Posterior cingulate gyrus (tissue), 11 donors: ENCODE data around the gene INTS11.

ENCODE experiments used
- DNase-seq, 10 donors: peaks; one replicate each; pipeline versions ENCODE4 v3.0.0 to v3.0.0-alpha.2; 2020 to 2021; ENCODE audit warnings: mixed read lengths in 3 of 10
- intact Hi-C: fragments of 100-400 bp; cut with DNase I; formaldehyde crosslinking; loops from one replicate; pipeline ENCODE4 v1.15.1; 2023

The INTS11 gene

GRCh38 chr1:1305300-1306069, 19.0 kb downstream of the INTS11 start:
- intact Hi-C loops: loop anchor here (5.0 kb wide), 1 partner anchor 33 kb away; the partner anchor contains the start of gene UBE2J2

GRCh38 chr1:1304331-1305299, 19.8 kb downstream of the INTS11 start:
- peak; percentile 93 to 99 (median 96) for DNase-seq
- intact Hi-C loops: loop anchor here (5.0 kb wide), 1 partner anchor 32 kb away; the partner anchor contains the start of gene UBE2J2

More at GRCh38 chr1:1305300-1306069, 19.0 kb downstream of the INTS11 start:
- peak in 1 of 10 donors; percentile 86 for DNase-seq

GRCh38 chr1:1303736-1304135, 20.7 kb downstream of the INTS11 start:
- no peak for DNase-seq
- intact Hi-C loops: no loop called here

GRCh38 chr1:1302951-1303509, 21.4 kb downstream of the INTS11 start:
- no peak for DNase-seq
- intact Hi-C loops: no loop called here

GRCh38 chr1:1302006-1302430, 22.4 kb downstream of the INTS11 start:
- no peak for DNase-seq

GRCh38 chr1:1300352-1300739, 24.1 kb downstream of the INTS11 start:
- intact Hi-C loops: no loop called here
- DNase-seq: peak in 1 of 10 donors; percentile 6

More at GRCh38 chr1:1302006-1302430, 22.4 kb downstream of the INTS11 start:
- intact Hi-C loops: no loop called here

- intact Hi-C loops: loop anchor here (10.0 kb wide), 1 partner anchor 835 kb away; no protein-coding TSS in a partner anchor
- DNase-seq: peak in 1 of 10 donors; percentile 14
These were observed 24.6 kb downstream of the INTS11 start for GRCh38 chr1:1299686-1300351.

- intact Hi-C loops: loop anchor here (10.0 kb wide), 1 partner anchor 836 kb away; no protein-coding TSS in a partner anchor
- peak; percentile 85 to 99 (median 94) for DNase-seq
These were observed 25.4 kb downstream of the INTS11 start for GRCh38 chr1:1298861-1299685.

GRCh38 chr1:1297802-1298424, 26.5 kb downstream of the INTS11 start:
- DNase-seq: no peak
- intact Hi-C loops: loop anchor here (10.0 kb wide), 1 partner anchor 837 kb away; no protein-coding TSS in a partner anchor

GRCh38 chr1:1296070-1297061, 28.1 kb downstream of the INTS11 start:
- intact Hi-C loops: loop anchor here (10.0 kb wide), 1 partner anchor 838 kb away; no protein-coding TSS in a partner anchor
- no peak for DNase-seq

GRCh38 chr1:1295154-1295923, 29.1 kb downstream of the INTS11 start:
- no peak for DNase-seq
- intact Hi-C loops: loop anchor here (10.0 kb wide), 1 partner anchor 839 kb away; no protein-coding TSS in a partner anchor

- intact Hi-C loops: loop anchor here (10.0 kb wide), 1 partner anchor 840 kb away; no protein-coding TSS in a partner anchor
- DNase-seq: no peak
These were observed 30.1 kb downstream of the INTS11 start for GRCh38 chr1:1294250-1294890.

- DNase-seq: peak in 2 of 10 donors; percentile 7 to 78
- intact Hi-C loops: loop anchor here (10.0 kb wide), 1 partner anchor 841 kb away; no protein-coding TSS in a partner anchor
These were observed 30.9 kb downstream of the INTS11 start for GRCh38 chr1:1293263-1294249.

- intact Hi-C loops: loop anchor here (10.0 kb wide), 1 partner anchor 842 kb away; no protein-coding TSS in a partner anchor
- DNase-seq: peak in 2 of 10 donors; percentile 14 to 80
These were observed 31.6 kb downstream of the INTS11 start for GRCh38 chr1:1292851-1293250.
